ENCODE results near the gene DHX16.

Gene DHX16

DNA sequence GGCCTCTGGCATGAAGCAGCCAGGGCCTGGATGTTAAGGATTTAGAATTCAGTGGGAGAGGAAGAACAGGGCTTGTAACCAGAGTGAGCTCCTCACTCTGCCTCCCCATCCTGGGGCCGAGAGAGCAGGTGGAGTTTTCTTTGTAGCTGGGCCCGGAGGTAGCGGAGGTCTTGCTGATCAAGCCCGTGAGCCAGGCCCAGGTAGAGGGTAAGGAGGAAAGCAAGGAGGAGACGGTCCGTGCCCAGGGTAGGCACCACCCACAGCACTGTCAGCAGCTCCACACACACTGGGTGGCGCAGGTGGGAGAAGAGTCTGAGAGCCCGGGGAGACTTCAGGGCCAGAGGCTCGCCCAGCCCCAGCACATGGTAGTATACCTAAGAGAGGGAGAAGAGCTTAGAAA, 15.8 kb upstream of the DHX16 start:
- Mint-ChIP-seq H3K4me1 (ENCODE audit: low read depth in 2 of 2) (peaks cover 41 to 61% of the 10 kb centered on the region in 2 donors), H3K27me3 (no peaks in the 10 kb centered on the region), H3K4me3 (peak overlapping the region; percentile 87 to 97), H3K27ac (peak overlapping the region; percentile 96 to 98), H3K36me3 (ENCODE audit: insufficient read depth) (peaks cover 18% of the 10 kb centered on the region), H3K9me3 (no peaks in the 10 kb centered on the region)
- ATAC-seq (replicated peaks) (no peak), DNase-seq (no peak)

DNA sequence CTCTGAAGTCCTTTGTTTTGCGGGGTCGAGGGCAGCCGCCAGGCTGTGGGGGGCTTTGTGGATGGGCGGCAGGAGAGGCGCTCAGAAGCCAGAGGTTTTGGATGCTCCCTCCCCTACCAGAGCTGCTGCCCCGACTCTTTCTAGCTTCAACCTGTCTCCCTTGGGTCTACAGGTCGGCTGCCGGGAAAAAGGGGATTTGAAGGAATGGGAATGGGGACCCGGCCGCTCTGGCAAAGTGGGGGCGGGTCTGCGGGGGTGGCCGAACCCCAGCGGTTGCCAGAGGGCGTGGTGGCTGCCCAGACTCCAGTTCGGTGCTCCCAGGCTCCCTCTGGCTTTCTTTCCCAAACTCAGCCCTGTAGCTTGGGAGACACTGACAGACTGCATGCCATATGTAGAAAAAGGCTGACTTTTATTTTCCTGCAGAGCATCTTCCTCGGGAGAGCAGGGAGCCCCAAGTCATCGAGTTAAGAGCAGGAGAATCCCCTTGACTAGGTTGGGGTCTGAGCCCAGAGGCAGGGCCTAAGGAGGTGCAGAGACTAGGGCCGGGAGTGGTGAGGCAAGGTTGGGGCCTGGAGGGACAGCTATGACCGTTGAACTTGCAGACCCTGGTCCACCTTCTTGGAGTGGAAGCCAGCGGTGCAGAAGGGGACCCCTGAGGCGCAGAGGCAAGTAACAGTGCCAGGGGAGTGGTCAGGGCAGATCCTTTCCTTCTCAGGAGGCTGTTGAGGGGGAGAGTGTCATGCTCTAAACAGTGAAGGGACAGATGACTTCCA, 15.0 kb upstream of the DHX16 start:
- no peaks in the 10 kb centered on the region for H3K27me3 Mint-ChIP-seq
- DNase-seq = no peak
- H3K36me3 Mint-ChIP-seq (ENCODE audit: insufficient read depth) = peaks cover 24% of the 10 kb centered on the region
- no peaks in the 10 kb centered on the region for H3K9me3 Mint-ChIP-seq
- no peak for ATAC-seq (replicated peaks)
- peak overlapping the region; percentile 96 to 98 for H3K27ac Mint-ChIP-seq
- H3K4me3 Mint-ChIP-seq = peak overlapping the region; percentile 87 to 97
- peaks cover 44 to 63% of the 10 kb centered on the region in 2 donors for H3K4me1 Mint-ChIP-seq (ENCODE audit: low read depth in 2 of 2)

GRCh38 chr6:30686908-30687658, 14.3 kb upstream of the DHX16 start:
- peak overlapping the region; percentile 96 to 98 for H3K27ac Mint-ChIP-seq
- peak overlapping the region; percentile 87 to 97 for H3K4me3 Mint-ChIP-seq
- peaks cover 49 to 71% of the 10 kb centered on the region in 2 donors for H3K4me1 Mint-ChIP-seq (ENCODE audit: low read depth in 2 of 2)
- peak; percentile 19 for ATAC-seq (replicated peaks)
- peaks cover 29% of the 10 kb centered on the region for H3K36me3 Mint-ChIP-seq (ENCODE audit: insufficient read depth)
- DNase-seq = peak; percentile 48 to 49 (median 48)
- H3K9me3 Mint-ChIP-seq = no peaks in the 10 kb centered on the region
- no peaks in the 10 kb centered on the region for H3K27me3 Mint-ChIP-seq

GRCh38 chr6:30686009-30686907, 13.5 kb upstream of the DHX16 start, which contains the start of gene PPP1R18:
Gene PPP1R18 (minus strand): TSS chr6:30686645. CDS start chr6:30686018, 627 bp downstream.
- peak; percentile 63 to 70 (median 64) for DNase-seq
- H3K4me3 Mint-ChIP-seq = peak within 1 kb of the TSS; percentile 87 to 97
- H3K4me1 Mint-ChIP-seq (ENCODE audit: low read depth in 2 of 2) = peaks cover 54 to 76% of the 10 kb centered on the region in 2 donors
- peaks cover 37% of the 10 kb centered on the region for H3K36me3 Mint-ChIP-seq (ENCODE audit: insufficient read depth)
- ATAC-seq (replicated peaks) = peak; percentile 55
- no peaks in the 10 kb centered on the region for H3K9me3 Mint-ChIP-seq
- peak within 1 kb of the TSS; percentile 96 to 98 for H3K27ac Mint-ChIP-seq
- no peaks in the 10 kb centered on the region for H3K27me3 Mint-ChIP-seq

DNA sequence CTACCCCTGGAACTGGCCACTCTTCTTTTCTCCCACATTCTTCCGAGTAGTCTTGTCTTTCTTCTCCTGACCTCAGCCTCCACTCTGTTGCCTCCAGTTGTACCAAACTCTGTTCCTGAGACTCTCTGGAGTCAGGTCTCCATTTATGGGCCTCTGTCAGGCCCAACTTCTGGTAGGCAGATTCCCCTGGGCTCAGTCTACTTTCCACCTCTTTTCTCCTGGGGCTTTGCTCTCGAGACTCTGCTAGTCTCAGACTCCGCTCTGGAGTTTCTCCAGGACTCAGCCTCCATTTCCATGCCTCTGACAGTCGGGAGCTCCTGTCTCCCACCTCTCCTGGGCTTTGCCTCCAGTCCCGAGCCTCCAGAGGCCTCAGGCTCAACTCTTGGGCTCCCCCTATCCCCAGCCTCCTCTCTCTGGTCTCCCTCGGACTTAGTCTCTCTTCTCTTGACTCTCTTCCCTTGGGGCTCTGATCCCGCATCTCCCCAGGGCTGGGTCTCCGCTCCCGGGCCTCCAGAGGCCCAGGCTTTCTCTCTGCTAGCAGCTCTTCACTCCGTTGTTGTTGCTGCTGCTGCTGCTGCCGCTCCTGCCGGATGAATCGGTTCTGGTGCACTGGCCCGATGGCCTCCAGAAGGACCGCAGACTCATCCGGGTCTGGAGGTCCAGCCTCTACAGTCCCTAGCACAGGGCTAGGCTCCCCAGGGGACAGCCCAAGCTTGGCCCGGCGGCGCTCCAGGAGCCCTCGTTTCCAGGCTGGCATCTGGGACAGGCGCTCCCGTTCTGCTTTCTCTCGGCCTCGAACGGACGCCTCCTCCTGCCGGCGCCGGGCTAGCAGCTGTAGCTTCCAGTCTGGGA, 12.6 kb upstream of the DHX16 start:
- peaks cover 58 to 76% of the 10 kb centered on the region in 2 donors for H3K4me1 Mint-ChIP-seq (ENCODE audit: low read depth in 2 of 2)
- peak overlapping the region; percentile 87 to 97 for H3K4me3 Mint-ChIP-seq
- H3K9me3 Mint-ChIP-seq = no peaks in the 10 kb centered on the region
- peaks cover 43% of the 10 kb centered on the region for H3K36me3 Mint-ChIP-seq (ENCODE audit: insufficient read depth)
- DNase-seq = no peak
- ATAC-seq (replicated peaks) = no peak
- no peaks in the 10 kb centered on the region for H3K27me3 Mint-ChIP-seq
- H3K27ac Mint-ChIP-seq = peak overlapping the region; percentile 96 to 98

DNA sequence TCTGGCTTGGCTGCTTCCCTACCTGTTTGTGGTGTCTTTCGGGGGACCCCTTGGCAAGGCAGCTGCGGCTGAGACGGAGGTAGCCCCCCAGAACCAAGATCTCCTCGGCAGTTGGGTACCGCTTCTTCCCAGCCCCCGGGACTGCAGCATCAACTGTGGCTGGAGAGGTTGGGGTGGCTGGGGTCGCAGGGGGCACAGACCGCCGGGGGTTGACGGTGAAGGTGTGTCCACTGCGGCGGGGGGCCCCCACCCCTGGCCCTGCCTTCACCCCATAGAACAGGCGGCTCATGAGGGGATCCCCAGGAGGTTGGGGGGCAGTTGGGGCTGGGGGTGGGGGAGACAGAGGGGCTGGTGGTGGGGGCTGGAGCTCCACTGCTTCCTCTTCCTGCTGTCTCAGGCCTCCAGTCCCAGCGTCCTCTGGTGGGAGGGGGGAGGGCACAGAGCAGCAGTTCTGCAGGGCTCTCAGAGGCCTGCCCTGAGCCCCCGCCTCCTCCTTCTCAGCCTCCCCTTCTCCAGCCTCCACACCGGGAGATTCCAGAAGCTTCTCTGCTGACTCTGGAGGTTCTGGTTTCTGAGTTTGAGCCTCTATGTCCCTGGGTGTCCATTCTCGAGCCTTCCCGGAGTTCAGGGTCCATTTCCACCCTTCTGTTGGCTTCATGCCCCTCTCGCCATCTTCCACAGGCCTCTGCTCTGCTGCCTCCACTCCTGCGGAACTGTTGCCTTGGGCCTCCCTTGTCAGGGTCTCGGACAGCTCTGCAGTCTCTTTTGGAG, 11.8 kb upstream of the DHX16 start:
- no peak for ATAC-seq (replicated peaks)

GRCh38 chr6:30683980-30684338, 11.2 kb upstream of the DHX16 start:
- peaks cover 57 to 75% of the 10 kb centered on the region in 2 donors for H3K4me1 Mint-ChIP-seq (ENCODE audit: low read depth in 2 of 2)
- no peaks in the 10 kb centered on the region for H3K27me3 Mint-ChIP-seq
- peak overlapping the region; percentile 87 to 97 for H3K4me3 Mint-ChIP-seq
- H3K9me3 Mint-ChIP-seq = no peaks in the 10 kb centered on the region
- DNase-seq = no peak
- H3K36me3 Mint-ChIP-seq (ENCODE audit: insufficient read depth) = peaks cover 55% of the 10 kb centered on the region
- no peak for ATAC-seq (replicated peaks)
- H3K27ac Mint-ChIP-seq = peak overlapping the region; percentile 96 to 98

More for the DNA sequence above, 11.8 kb upstream of the DHX16 start:
- H3K27me3 Mint-ChIP-seq = no peaks in the 10 kb centered on the region
- H3K36me3 Mint-ChIP-seq (ENCODE audit: insufficient read depth) = peaks cover 49% of the 10 kb centered on the region
- no peaks in the 10 kb centered on the region for H3K9me3 Mint-ChIP-seq
- peak overlapping the region; percentile 96 to 98 for H3K27ac Mint-ChIP-seq
- DNase-seq = peak in 1 of 3 experiments; percentile 23
- H3K4me1 Mint-ChIP-seq (ENCODE audit: low read depth in 2 of 2) = peaks cover 58 to 76% of the 10 kb centered on the region in 2 donors
- peak overlapping the region; percentile 87 to 97 for H3K4me3 Mint-ChIP-seq

DNA sequence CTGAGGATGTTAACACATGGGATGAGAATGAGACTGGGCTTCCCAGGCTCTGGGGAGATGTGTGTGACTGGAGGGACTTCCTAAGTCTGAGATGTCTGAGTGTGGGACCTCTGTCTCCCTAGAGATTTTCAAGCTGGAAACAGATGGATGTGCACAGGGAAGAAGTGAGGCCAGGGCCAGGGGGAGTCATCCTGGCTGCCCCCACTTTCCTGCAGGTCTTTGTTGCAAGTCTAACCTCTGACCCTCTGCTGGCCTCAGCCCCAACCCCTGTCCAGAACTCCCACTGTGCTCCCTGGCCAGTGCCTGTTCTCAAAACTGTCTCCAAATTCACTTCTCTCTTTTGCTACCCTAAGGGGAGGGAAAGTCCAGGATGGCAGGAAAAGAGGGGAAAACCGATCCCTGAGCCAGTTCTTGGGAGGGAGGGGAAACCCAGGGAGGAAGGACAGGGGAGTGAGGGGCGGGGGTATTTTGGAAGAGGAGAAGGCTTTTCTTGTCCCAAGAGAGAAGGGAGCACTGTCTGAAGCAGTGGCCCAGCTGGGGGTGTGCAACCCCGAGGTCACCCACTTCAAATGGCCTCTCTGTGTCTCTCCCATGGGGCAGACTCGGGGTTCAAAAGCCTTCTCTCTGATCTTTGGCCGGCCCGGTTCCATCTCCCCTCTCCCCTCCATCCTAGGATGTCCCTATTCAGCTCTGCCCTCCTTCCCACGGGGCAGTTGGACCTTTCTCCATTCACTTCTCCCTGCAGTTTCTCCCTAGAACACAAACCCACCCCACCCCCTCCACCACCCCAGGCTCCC, 10.6 kb upstream of the DHX16 start:
- no peak for ATAC-seq (replicated peaks)
- Mint-ChIP-seq H3K36me3 (ENCODE audit: insufficient read depth) (peaks cover 61% of the 10 kb centered on the region), H3K9me3 (no peaks in the 10 kb centered on the region), H3K4me1 (ENCODE audit: low read depth in 2 of 2) (peaks cover 54 to 71% of the 10 kb centered on the region in 2 donors), H3K4me3 (peak overlapping the region; percentile 87 to 97), H3K27me3 (no peaks in the 10 kb centered on the region), H3K27ac (peak overlapping the region; percentile 96 to 98)
- no peak for DNase-seq

GRCh38 chr6:30682143-30683117, 9.6 kb upstream of the DHX16 start:
- Mint-ChIP-seq H3K27ac (peak overlapping the region; percentile 96 to 98), H3K4me3 (peak overlapping the region; percentile 87 to 97), H3K27me3 (no peaks in the 10 kb centered on the region), H3K9me3 (no peaks in the 10 kb centered on the region), H3K36me3 (ENCODE audit: insufficient read depth) (peaks cover 70% of the 10 kb centered on the region), H3K4me1 (ENCODE audit: low read depth in 2 of 2) (peaks cover 46 to 62% of the 10 kb centered on the region in 2 donors)
- ATAC-seq (replicated peaks) (peak; percentile 77), DNase-seq (peak; percentile 82 to 85 (median 85))

GRCh38 chr6:30681766-30682142, 8.9 kb upstream of the DHX16 start:
- no peaks in the 10 kb centered on the region for H3K9me3 Mint-ChIP-seq
- H3K4me1 Mint-ChIP-seq (ENCODE audit: low read depth in 2 of 2) = peaks cover 45 to 62% of the 10 kb centered on the region in 2 donors
- ATAC-seq (replicated peaks) (no peak), DNase-seq (no peak)
- peaks cover 73% of the 10 kb centered on the region for H3K36me3 Mint-ChIP-seq (ENCODE audit: insufficient read depth)
- peak overlapping the region; percentile 96 to 98 for H3K27ac Mint-ChIP-seq
- H3K4me3 Mint-ChIP-seq = peak overlapping the region; percentile 87 to 97
- H3K27me3 Mint-ChIP-seq = no peaks in the 10 kb centered on the region

All from effector memory CD8-positive, alpha-beta T cell (primary cell).